ENCODE data around the gene OTUB2.

GRCh38 chr14:94045101-94045500, 19.0 kb downstream of the OTUB2 start:
- no peak for TF ChIP-seq CTCF (IDR thresholded peaks at IDR 0.05 in 8 of 11, conservative IDR thresholded peaks at IDR 0.05 in 3 of 11)
- no peak for TF ChIP-seq POLR2AphosphoS5 (IDR thresholded peaks at IDR 0.05)
